Large intestine (tissue), 3 donors: ENCODE measurements around the gene CNPY1. TPM values are rescaled to one million over a fixed set of nuclear protein-coding genes. Genes with fewer than 3 reads are reported as not detected.
"Not testable (repeated sequence)": the region's sequence is repeated elsewhere in the genome, so short reads cannot be mapped to it uniquely, and the experiment has no call there.

ENCODE experiments used
- DNase-seq, 2 donors: peaks; one replicate each; pipeline versions ENCODE4 v3.0.0 to v3.0.0-alpha.2; 2013
- H3K27ac ChIP-seq: one replicate; pipeline ENCODE4 v1.5.1; 2013; ENCODE audit warnings: low read length
- H3K27me3 ChIP-seq: 2 replicates; pipeline ENCODE4 v1.6.1; 2013; ENCODE audit warnings: low read length; ENCODE audit not compliant: control insufficient read depth, insufficient read depth
- H3K36me3 ChIP-seq: 2 replicates; pipeline ENCODE4 v1.6.1; 2013; ENCODE audit warnings: low read length; ENCODE audit not compliant: control insufficient read depth, insufficient read depth
- H3K4me1 ChIP-seq: one replicate; pipeline ENCODE4 v1.6.1; 2013; ENCODE audit warnings: low read length; ENCODE audit not compliant: control insufficient read depth, insufficient read depth
- H3K4me3 ChIP-seq: one replicate; pipeline ENCODE4 v1.5.1; 2013; ENCODE audit warnings: low read length
- H3K9me3 ChIP-seq: one replicate; pipeline ENCODE4 v1.6.1; 2013; ENCODE audit warnings: mild to moderate bottlenecking, low read depth, low read length, moderate library complexity; ENCODE audit not compliant: control insufficient read depth
- WGBS: methylation state at CpG from one replicate; pipeline ENCODE4 v1.1.5; 2013; ENCODE audit warnings: low lambda C conversion rate; ENCODE audit not compliant: insufficient coverage; 5-methylcytosine and 5-hydroxymethylcytosine counted together
- polyA plus RNA-seq: library from polyadenylated mRNA; unstranded; fragments of 120-200 nt; gene quantifications from one replicate; pipeline ENCODE4 v1.2.1, GENCODE V29; 2013

Gene CNPY1
- polyA plus RNA-seq, 1 donor, result not detected

- no peaks in the 10 kb centered on the region for H3K9me3 ChIP-seq
- no peaks in the 10 kb centered on the region for H3K36me3 ChIP-seq
- no peak overlapping the region for H3K27ac ChIP-seq
- H3K4me1 ChIP-seq, result no peaks in the 10 kb centered on the region
- H3K27me3 ChIP-seq, result peaks cover 15% of the 10 kb centered on the region
- no peak overlapping the region for H3K4me3 ChIP-seq
- no CpG with 5 or more reads among the region's 10 CpGs for WGBS
- DNase-seq, result no peak
Measured at GRCh38 chr7:155568842-155569494, 22.6 kb upstream of the CNPY1 start.

GRCh38 chr7:155568333-155568660 lies 21.9 kb upstream of the CNPY1 start:
- Histone ChIP-seq H3K4me3 (no peak overlapping the region), H3K36me3 (no peaks in the 10 kb centered on the region), H3K27ac (no peak overlapping the region), H3K9me3 (no peaks in the 10 kb centered on the region), H3K4me1 (no peaks in the 10 kb centered on the region), H3K27me3 (peaks cover 15% of the 10 kb centered on the region)
- WGBS, result 83% methylated on average over 1 of the region's 5 CpGs
- DNase-seq, result no peak

- H3K9me3 ChIP-seq, result no peaks in the 10 kb centered on the region
- no CpG with 5 or more reads among the region's 18 CpGs for WGBS
- DNase-seq, result no peak
Measured at GRCh38 chr7:155567646-155568332, 21.4 kb upstream of the CNPY1 start.

GRCh38 chr7:155566011-155566836 lies 19.9 kb upstream of the CNPY1 start:
- WGBS, result 60% methylated on average over 1 of the region's 31 CpGs
- no peak overlapping the region for H3K27ac ChIP-seq
- DNase-seq, result no peak
- H3K9me3 ChIP-seq, result no peaks in the 10 kb centered on the region
- H3K4me3 ChIP-seq, result no peak overlapping the region
- H3K27me3 ChIP-seq, result peaks cover 4% of the 10 kb centered on the region
- no peaks in the 10 kb centered on the region for H3K36me3 ChIP-seq
- no peaks in the 10 kb centered on the region for H3K4me1 ChIP-seq

More at GRCh38 chr7:155567646-155568332, 21.4 kb upstream of the CNPY1 start:
- no peak overlapping the region for H3K4me3 ChIP-seq
- no peaks in the 10 kb centered on the region for H3K36me3 ChIP-seq
- no peak overlapping the region for H3K27ac ChIP-seq
- peaks cover 15% of the 10 kb centered on the region for H3K27me3 ChIP-seq
- no peaks in the 10 kb centered on the region for H3K4me1 ChIP-seq

- Histone ChIP-seq H3K27me3 (peaks cover 8% of the 10 kb centered on the region), H3K27ac (no peak overlapping the region), H3K4me3 (no peak overlapping the region), H3K36me3 (no peaks in the 10 kb centered on the region), H3K9me3 (no peaks in the 10 kb centered on the region), H3K4me1 (no peaks in the 10 kb centered on the region)
- DNase-seq, result no peak
- no CpG with 5 or more reads among the region's 10 CpGs for WGBS
Measured at GRCh38 chr7:155565596-155565995, 19.2 kb upstream of the CNPY1 start.

GRCh38 chr7:155562976-155563375 lies 16.6 kb upstream of the CNPY1 start:
- peaks cover 10% of the 10 kb centered on the region for H3K27me3 ChIP-seq
- not testable (repeated sequence) for H3K9me3 ChIP-seq, H3K4me3 ChIP-seq, H3K4me1 ChIP-seq, H3K27ac ChIP-seq, H3K36me3 ChIP-seq, DNase-seq
- WGBS, result 100% methylated on average over 1 of the region's 10 CpGs

- no CpG with 5 or more reads among the region's 9 CpGs for WGBS
- Histone ChIP-seq H3K4me1 (no peaks in the 10 kb centered on the region), H3K4me3 (no peak overlapping the region), H3K27me3 (peaks cover 8% of the 10 kb centered on the region), H3K36me3 (no peaks in the 10 kb centered on the region), H3K9me3 (no peaks in the 10 kb centered on the region), H3K27ac (no peak overlapping the region)
- DNase-seq, result no peak
Measured at GRCh38 chr7:155562106-155562505, 15.7 kb upstream of the CNPY1 start.

- DNase-seq, result no peak
- Histone ChIP-seq H3K27ac (no peak overlapping the region), H3K4me1 (no peaks in the 10 kb centered on the region), H3K9me3 (no peaks in the 10 kb centered on the region), H3K4me3 (no peak overlapping the region), H3K27me3 (peaks cover 10% of the 10 kb centered on the region), H3K36me3 (no peaks in the 10 kb centered on the region)
- WGBS, result no CpG with 5 or more reads among the region's 18 CpGs
Measured at GRCh38 chr7:155560982-155561686, 14.8 kb upstream of the CNPY1 start.

- no peak for DNase-seq
- H3K36me3 ChIP-seq, result no peaks in the 10 kb centered on the region
- H3K9me3 ChIP-seq, result no peaks in the 10 kb centered on the region
- H3K27ac ChIP-seq, result no peak overlapping the region
- no peaks in the 10 kb centered on the region for H3K4me1 ChIP-seq
- no peak overlapping the region for H3K4me3 ChIP-seq
- peaks cover 10% of the 10 kb centered on the region for H3K27me3 ChIP-seq
- WGBS, result no CpG with 5 or more reads among the region's 21 CpGs
Measured at GRCh38 chr7:155560196-155560885, 14.0 kb upstream of the CNPY1 start.
